Measurements from ENCODE around the gene GNAI2. TPM values are rescaled to one million over a fixed set of nuclear protein-coding genes. Genes with fewer than 3 reads are reported as not detected.
"Not testable (repeated sequence)": the region's sequence is repeated elsewhere in the genome, so short reads cannot be mapped to it uniquely, and the experiment has no call there.

Gene GNAI2
- polyA plus RNA-seq, 1 of the 3 experiments (the other 2 are of a cell fraction), result 649 TPM

GRCh38 chr3:50279255-50280016 lies 43.4 kb downstream of the GNAI2 start (continued):
- no peak for TF ChIP-seq FOXM1 (IDR thresholded peaks at IDR 0.05; ENCODE audit: low read depth)
- no peak for TF ChIP-seq TCF12 (IDR thresholded peaks at IDR 0.05)
- TF ChIP-seq RFX5 (IDR thresholded peaks at IDR 0.05; ENCODE audit: low read length), result no peak
- no peak for TF ChIP-seq NFIC (IDR thresholded peaks at IDR 0.05; ENCODE audit: borderline replicate concordance)
- no peak for TF ChIP-seq EP300 (IDR thresholded peaks at IDR 0.05; ENCODE audit: borderline replicate concordance in 1 of 2, low read depth in 1 of 2, low read length in 1 of 2)
- TF ChIP-seq GABPA (IDR thresholded peaks at IDR 0.05; ENCODE audit: low read depth), result no peak
- TF ChIP-seq EZH2phosphoT487 (IDR thresholded peaks at IDR 0.05; ENCODE audit: borderline replicate concordance, low read depth), result no peak
- no peak for TF ChIP-seq TEAD4 (IDR thresholded peaks at IDR 0.05; ENCODE audit: borderline replicate concordance, insufficient read depth)
- no peak for TF ChIP-seq GATA2 (CRISPR knock-in tag; IDR thresholded peaks at IDR 0.05)
- TF ChIP-seq MEF2A (IDR thresholded peaks at IDR 0.05; ENCODE audit: borderline replicate concordance, low read depth), result no peak

GRCh38 chr3:50284121-50284520 lies 48.1 kb downstream of the GNAI2 start:
- H3K79me2 ChIP-seq (ENCODE audit: insufficient read depth); DNase-seq; H3K27ac ChIP-seq (ENCODE audit: low read depth in 2 of 2, low read length in 1 of 2); H3K9ac ChIP-seq; H3K9me2 ChIP-seq; H3K4me2 ChIP-seq; H3K4me3 ChIP-seq (ENCODE audit: low read depth in 2 of 2, low read length in 1 of 2); H2AFZ ChIP-seq (ENCODE audit: low read depth); H3F3A ChIP-seq (replicated peaks; ENCODE audit: insufficient read depth); H3K27me3 ChIP-seq (ENCODE audit: insufficient read depth); H3K4me1 ChIP-seq (ENCODE audit: control insufficient read depth in 1 of 2, insufficient read depth in 2 of 2, low read depth in 1 of 2, low read length in 1 of 2); H4K20me1 ChIP-seq (ENCODE audit: insufficient read depth); POLR2A ChIA-PET; H3K9me3 ChIP-seq: not testable (repeated sequence)
- WGBS (ENCODE audit: low lambda C conversion rate), result 88% methylated on average over 6 of the region's 6 CpGs
- H3K36me3 ChIP-seq (replicated peaks in 1 of 2; ENCODE audit: control insufficient read depth in 1 of 2, insufficient read depth in 2 of 2, low read length in 1 of 2), result peaks cover 0 to 18% of the 10 kb centered on the region in 2 experiments
- CTCF ChIA-PET, result interaction anchor here (1.0 to 2.1 kb wide), 5 partner anchors 9 to 259 kb away, joined by 3 to 11 read pairs (median 3); no protein-coding TSS in a partner anchor

GRCh38 chr3:50286322-50287227 lies 50.6 kb downstream of the GNAI2 start:
- peaks cover 14% of the 10 kb centered on the region for H3K79me2 ChIP-seq (ENCODE audit: insufficient read depth)
- H3K4me3 ChIP-seq (ENCODE audit: low read depth in 2 of 2, low read length in 1 of 2), result no peak overlapping the region
- no peaks in the 10 kb centered on the region for H3K9me3 ChIP-seq
- ChIA-PET CTCF (interaction anchor here (1.3 to 2.6 kb wide), 3 partner anchors 12 to 40 kb away, joined by 3 to 11 read pairs (median 4); no protein-coding TSS in a partner anchor), POLR2A (no interaction called here)
- no peak overlapping the region for H3K27ac ChIP-seq (ENCODE audit: low read depth in 2 of 2, low read length in 1 of 2)
- peaks cover 3% of the 10 kb centered on the region for H3F3A ChIP-seq (replicated peaks; ENCODE audit: insufficient read depth)
- H4K20me1 ChIP-seq (ENCODE audit: insufficient read depth), result no peaks in the 10 kb centered on the region
- no peak overlapping the region for H3K9ac ChIP-seq
- peaks cover 0 to 6% of the 10 kb centered on the region in 2 experiments; a peak in 1 of 4 replicates for H3K4me1 ChIP-seq (ENCODE audit: control insufficient read depth in 1 of 2, insufficient read depth in 2 of 2, low read depth in 1 of 2, low read length in 1 of 2)
- no peak for DNase-seq
- WGBS (ENCODE audit: low lambda C conversion rate), result 94% methylated on average over 18 of the region's 28 CpGs
- peaks cover 3 to 29% of the 10 kb centered on the region in 2 experiments for H3K36me3 ChIP-seq (replicated peaks in 1 of 2; ENCODE audit: control insufficient read depth in 1 of 2, insufficient read depth in 2 of 2, low read length in 1 of 2)
- H2AFZ ChIP-seq (ENCODE audit: low read depth), result no peak overlapping the region
- H3K4me2 ChIP-seq, result no peak overlapping the region
- no peaks in the 10 kb centered on the region for H3K27me3 ChIP-seq (ENCODE audit: insufficient read depth)
- H3K9me2 ChIP-seq, result no peaks in the 10 kb centered on the region
- TF ChIP-seq NRF1 (IDR thresholded peaks at IDR 0.05; ENCODE audit: low read depth, low read length), result no peak
- TF ChIP-seq FOSL2 (IDR thresholded peaks at IDR 0.05; ENCODE audit: borderline replicate concordance, low read depth), result no peak
- no peak for TF ChIP-seq TEAD4 (IDR thresholded peaks at IDR 0.05; ENCODE audit: borderline replicate concordance, insufficient read depth)
- no peak for TF ChIP-seq REST (IDR thresholded peaks at IDR 0.05; ENCODE audit: low read depth, low read length)
- TF ChIP-seq TAF1 (IDR thresholded peaks at IDR 0.05; ENCODE audit: borderline replicate concordance, low read depth, low read length), result no peak
- TF ChIP-seq PBX3 (IDR thresholded peaks at IDR 0.05), result no peak
- TF ChIP-seq YY1 (IDR thresholded peaks at IDR 0.05; ENCODE audit: low read depth), result no peak
- no peak for TF ChIP-seq CTCF (IDR thresholded peaks at IDR 0.05)
